Esophagus mucosa (tissue), 1 donor: ENCODE measurements around the gene ARHGEF28. TPM values are rescaled to one million over a fixed set of nuclear protein-coding genes. Genes with fewer than 3 reads are reported as not detected.

Experiments
- ATAC-seq: fragments of 200-7000 bp; cut with Tn5 transposase; one replicate; pipeline ENCODE4 v1.9.1; 2020
- total RNA-seq: library from RNA; stranded (reverse); gene quantifications from one replicate; pipeline ENCODE4 v1.2.4, GENCODE V29; 2023
- donor health status: DM: yes; HTN: yes; CAD: no.

Gene ARHGEF28
- total RNA-seq, 1 donor from 2014 or later = 7.8 TPM

- no peak for ATAC-seq
These were observed 35.8 kb downstream of the ARHGEF28 start for GRCh38 chr5:73661753-73662152.

GRCh38 chr5:73663161-73663859 lies 37.3 kb downstream of the ARHGEF28 start:
- ATAC-seq = no peak

DNA sequence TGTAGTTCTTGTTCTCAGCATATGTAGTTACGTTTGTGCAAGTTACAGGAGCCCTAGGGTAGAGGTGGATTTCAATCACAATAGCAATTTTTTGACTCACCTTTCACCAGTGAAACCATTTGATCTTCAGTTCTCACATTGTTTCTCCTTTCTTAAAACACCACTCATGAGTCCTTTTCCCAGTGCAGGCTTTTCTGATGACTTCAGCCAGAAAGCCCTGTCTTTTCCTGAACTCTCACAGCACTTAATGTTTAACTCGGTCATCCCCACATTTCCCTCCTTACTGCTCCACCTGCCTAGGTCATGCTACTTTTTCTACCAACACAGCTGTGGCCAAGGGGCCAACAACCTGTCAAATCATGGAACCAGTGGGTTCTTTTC lies 37.9 kb downstream of the ARHGEF28 start:
- peak; percentile 58 for ATAC-seq

DNA sequence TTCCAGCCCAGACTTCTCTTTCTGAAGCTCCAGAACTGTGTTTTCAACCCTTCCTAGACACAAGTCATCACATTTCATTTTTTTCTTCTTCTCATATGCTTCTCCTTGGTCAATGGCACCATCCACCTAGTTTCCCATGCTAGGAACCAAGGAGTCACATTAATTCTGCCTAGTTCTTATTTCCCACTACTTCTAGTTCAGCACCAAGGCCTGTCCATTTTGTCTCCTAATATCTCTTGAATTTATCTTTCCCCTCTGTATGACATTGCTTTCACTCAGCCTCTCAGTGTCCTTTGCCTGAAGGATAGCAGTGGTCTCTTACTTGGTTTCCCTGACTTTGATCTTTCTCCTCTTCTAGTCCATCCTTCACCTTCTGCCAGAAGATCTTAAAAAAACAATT lies 38.8 kb downstream of the ARHGEF28 start:
- ATAC-seq = no peak

- ATAC-seq = no peak
These were observed 40.9 kb downstream of the ARHGEF28 start for GRCh38 chr5:73666891-73667290.

- ATAC-seq = no peak
These were observed 42.0 kb downstream of the ARHGEF28 start for GRCh38 chr5:73668017-73668416.

- no peak for ATAC-seq
These were observed 42.6 kb downstream of the ARHGEF28 start for GRCh38 chr5:73668486-73669111.

GRCh38 chr5:73670731-73671130 lies 44.7 kb downstream of the ARHGEF28 start:
- ATAC-seq = no peak

DNA sequence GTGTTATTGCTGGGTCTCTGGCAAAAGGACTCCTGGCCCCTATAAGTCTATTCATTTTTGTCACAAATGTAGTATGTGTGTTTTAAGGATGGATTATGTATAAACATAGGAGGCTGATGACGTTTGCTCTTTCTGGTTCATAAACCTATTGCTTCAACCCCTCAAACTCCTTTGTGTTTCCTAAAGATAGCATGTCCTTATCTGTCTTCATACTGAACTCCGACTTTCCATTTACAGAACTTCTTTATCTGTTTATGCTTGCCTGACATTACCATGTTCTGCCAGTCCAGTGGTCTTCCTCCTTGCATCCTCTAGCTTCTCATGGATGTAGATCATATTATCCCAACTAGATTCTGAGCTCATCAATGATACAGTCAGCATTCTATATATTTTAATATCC lies 46.1 kb downstream of the ARHGEF28 start:
- ATAC-seq = no peak

DNA sequence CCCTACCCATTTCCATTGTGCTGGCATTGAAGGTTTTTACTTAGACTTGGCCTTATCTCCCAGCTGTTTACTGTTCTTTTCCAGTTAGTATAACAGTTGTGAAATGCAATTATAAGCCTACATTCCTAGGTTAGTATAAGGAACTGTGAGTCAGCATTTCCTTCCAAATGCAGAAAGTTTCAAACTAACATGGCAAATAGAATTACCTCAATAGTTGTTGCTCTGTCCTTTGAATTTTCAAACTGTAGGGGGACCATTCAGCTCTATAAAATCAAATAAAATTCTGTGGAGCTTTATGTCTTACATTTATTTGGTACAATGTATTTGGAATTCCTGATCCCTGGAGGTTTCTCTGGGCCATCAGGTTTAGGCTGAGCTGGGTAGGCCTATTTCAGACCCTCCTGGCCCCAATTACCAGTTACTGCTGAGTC lies 47.2 kb downstream of the ARHGEF28 start:
- ATAC-seq = peak; percentile 69

DNA sequence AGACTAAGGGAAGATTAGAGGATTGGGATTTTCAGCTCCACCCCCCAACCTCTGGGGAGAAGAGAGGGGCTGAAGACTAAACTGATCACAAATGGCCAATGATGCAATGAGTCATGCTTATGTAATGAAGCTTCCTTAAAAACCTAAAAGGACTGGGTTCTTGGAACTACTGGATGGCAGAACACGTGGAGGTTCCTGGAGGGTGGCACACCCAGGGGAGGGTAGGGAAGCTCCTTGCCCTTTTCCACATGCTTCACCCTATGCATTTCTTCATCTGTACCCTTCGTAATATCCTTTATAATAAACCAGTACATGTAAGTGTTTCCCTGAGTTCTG lies 48.6 kb downstream of the ARHGEF28 start:
- peak; percentile 50 for ATAC-seq

- no peak for ATAC-seq
These were observed 52.3 kb downstream of the ARHGEF28 start for GRCh38 chr5:73678322-73678740.

- no peak for ATAC-seq
These were observed 52.8 kb downstream of the ARHGEF28 start for GRCh38 chr5:73678807-73679206.

- ATAC-seq = no peak
These were observed 56.2 kb downstream of the ARHGEF28 start for GRCh38 chr5:73682176-73682575.

DNA sequence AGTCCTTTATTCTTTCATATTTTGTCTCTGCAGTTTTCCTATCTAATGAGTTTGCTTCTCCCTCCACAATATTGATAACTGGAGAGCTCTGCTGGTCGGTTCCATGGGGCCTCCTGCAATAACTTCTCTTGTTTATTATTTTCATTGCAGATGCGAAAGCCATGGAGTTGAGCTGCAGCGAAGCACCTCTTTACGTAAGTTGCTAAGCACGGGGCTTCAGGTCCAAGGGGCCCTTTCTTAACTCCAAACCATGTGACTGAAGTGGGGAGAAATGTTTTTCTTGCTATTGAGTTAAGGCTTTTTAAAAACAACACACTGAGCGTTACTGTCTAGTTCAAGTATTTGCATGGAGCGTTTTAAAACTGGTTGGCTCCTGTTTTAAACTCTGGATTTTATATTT lies 58.7 kb downstream of the ARHGEF28 start:
- no peak for ATAC-seq

DNA sequence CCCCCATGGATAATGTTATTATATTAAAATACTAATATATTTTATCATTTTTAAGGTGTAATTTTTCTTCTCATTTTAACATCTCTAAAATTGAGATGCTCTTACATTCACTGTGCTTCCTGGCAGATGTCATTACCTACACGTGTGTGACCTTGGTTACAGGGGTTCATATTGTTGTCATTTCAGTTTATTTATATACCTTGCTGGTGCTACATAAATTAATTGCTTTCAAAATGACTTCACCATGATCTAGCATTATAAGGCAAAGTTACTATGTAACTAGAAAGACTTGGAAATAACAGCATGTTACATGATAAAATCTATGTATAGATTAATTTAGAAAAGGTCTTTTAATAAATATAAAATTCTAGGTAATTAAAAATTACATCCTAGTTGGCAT lies 60.9 kb downstream of the ARHGEF28 start:
- ATAC-seq = no peak

DNA sequence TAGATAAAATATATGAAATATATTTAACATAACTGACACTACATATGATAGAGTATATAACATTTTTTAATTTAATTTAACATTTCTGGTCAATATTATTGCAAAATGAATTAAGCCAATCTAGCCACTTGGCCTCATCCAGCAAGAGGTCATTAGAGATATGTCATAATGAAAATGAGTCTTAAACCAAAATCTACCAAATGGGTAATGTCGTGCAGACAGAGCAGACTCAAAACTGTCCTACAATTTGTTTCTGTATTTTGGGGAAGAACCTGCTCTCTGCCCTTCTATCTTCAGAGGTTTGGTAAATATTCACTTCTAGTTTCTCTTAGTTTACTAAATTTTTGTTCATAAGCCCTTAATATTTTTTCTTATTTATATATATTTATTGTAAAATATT lies 61.4 kb downstream of the ARHGEF28 start:
- no peak for ATAC-seq

- no peak for ATAC-seq
These were observed 64.0 kb downstream of the ARHGEF28 start for GRCh38 chr5:73690015-73690414.

- no peak for ATAC-seq
These were observed 65.5 kb downstream of the ARHGEF28 start for GRCh38 chr5:73691302-73692080.

DNA sequence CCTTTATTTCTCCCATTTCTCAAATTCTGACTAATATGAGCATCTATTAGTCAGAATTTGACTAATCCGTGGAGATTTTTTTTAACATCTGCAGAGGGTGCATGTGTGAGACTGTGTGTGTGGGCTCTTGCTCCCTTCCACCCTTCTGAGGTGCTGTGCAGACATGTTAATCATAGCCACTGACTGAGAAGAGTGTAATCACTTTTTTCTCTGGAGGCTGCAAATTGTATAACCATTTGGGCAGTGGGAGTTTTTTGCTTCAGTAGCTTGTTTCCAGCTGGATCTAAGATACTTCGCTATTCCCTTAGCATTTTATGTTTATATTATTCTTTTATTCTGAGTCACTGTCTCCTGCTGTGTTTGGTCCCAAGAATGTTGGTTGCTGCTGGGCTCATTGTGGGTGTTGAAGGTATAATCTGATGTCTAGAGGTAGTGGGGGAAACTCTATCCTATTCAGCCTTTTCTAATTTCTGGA lies 66.2 kb downstream of the ARHGEF28 start:
- ATAC-seq = peak; percentile 46

GRCh38 chr5:73692981-73693380 lies 67.0 kb downstream of the ARHGEF28 start:
- ATAC-seq = no peak

DNA sequence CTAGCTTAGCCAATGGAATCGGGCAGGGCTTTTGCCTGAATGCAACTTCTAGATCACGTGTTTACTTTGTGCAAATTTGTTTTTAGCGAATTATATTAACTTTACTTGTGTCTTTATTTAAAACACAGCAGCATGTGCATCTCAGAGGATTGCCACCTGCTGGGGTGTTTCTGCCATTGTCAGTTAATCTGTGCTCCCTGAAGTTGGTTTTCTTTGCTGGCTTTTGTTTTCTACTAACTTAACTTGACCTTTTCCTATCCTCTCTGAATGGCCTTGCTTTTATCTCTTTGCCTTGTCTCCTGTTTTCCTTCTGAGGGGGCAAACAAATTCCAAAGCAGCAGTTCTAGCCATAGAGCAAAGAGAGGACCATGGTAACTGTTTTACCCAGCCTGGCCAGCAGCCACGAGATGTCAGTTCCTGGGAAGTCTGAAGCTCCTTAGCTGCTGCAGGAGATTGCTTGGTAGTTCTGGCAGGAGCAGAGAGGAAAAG lies 67.6 kb downstream of the ARHGEF28 start:
- peak; percentile 36 for ATAC-seq

- ATAC-seq = no peak
These were observed 68.1 kb downstream of the ARHGEF28 start for GRCh38 chr5:73694089-73694488.

GRCh38 chr5:73698011-73698410 lies 72.0 kb downstream of the ARHGEF28 start:
- no peak for ATAC-seq
